GM21619 (cell line): ENCODE measurements around the gene MAPK11.

Experiments
- ATAC-seq: cut with Tn5 transposase; IDR thresholded peaks from one replicate; pipeline ENCODE4 v1.9.1; 2021; ENCODE audit not compliant: unreplicated experiment

Gene MAPK11

DNA sequence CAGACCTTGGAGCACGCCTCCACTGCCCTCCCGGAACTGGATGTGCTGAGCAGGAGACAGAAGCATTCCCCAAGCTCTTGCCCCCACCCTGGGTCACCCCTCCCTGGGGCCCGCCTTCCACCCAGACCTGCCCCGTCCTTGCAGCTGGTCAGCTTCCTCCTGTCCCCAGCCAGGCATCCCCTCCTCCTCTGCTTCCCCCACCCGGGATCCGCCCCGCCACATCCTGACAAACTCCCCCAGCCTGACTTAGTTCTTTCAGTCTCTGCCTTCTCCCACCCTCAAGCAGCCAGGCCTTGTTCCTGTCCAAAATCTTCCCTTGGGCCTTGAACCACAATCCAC lies 38.4 kb upstream of the MAPK11 start:
- ATAC-seq: no peak

DNA sequence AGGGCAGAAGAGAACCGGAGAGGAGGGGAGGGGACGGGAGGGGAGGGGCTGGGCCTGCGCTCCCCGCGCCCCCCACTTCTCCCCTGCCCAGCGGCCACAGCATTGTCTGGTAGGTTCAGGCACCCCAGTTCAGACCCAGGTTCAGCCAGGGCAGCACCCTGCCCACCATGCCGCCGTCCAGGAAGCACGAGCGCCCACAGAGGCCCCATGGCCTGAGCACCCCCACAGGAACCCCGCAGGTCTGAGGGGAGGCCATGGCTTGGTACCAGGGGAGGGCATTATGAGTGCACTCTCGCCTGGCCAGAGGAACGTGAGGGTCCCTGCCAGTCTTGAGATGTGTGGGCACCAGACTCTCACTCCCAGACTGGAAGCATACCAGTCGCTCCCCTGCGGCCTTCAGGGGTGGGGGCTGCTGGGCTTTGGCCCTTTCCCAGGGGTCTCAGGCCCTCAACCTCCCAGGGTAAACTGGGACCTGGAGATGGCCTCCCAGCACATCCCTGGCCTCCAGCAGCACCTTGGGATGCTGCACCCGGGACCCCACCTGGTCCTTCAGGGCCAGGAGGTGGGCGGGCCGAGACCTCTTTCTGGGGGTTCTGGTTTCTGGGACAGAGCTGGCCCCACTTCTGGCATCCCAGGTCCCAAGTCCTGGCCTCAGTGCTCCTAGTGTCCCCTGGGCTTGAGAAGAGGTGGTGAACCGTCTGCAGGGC lies 37.9 kb upstream of the MAPK11 start:
- ATAC-seq: no peak

DNA sequence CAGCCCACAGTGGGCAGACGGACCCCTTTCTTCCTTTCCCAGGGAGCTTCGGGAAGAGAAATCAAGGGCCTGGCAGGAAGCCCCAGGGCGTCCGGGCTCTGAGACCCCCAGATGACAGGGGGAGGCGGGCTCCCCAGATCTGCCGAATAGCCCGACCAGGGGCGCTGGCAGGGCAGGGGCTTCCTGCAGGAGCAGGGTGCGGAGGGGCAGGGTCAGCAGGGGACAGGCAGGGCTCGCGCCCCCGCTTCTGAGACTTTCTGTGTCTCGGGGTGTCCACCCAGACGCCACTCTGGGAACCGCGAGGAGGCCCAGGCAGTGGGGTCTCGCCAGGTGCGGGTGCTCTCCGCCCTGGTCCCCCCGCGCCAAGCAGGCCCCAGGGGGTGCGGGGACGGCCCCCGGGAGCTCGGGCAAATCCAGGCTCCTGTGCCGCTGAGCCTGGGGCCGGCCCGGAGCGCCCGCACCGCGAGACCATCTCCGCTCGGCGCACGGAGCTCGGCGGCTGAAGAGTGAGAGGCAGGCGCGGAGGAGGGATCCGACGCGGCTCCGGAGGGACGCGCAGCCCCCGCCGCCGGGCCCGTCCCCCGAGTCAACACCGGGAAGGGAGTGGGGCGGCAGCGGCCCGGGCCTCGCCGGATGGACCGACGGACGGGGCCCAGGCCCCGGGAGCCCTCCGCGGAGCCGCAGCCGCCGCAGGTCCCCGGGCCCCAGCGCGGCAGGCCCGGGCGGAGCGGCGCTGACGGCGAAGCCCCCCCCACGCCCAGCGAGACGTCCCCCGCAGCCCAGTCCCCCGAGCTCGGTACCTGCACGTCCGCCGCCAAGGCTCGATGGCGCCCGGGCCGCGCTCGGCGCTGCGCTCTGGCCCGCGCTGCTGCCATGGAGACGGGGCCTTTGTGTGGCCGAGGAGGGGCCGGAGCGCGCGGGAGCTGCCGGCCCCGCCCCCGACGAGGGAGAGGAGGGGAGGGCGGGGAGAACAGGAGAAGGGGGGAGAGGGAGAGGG lies 36.9 kb upstream of the MAPK11 start, which contains the start of gene PLXNB2:
TSS of gene PLXNB2 (minus strand) at position 894 of the 997 bp plus-strand sequence. CDS start 17,062 bp downstream, outside the sequence.
- ATAC-seq: no peak

DNA sequence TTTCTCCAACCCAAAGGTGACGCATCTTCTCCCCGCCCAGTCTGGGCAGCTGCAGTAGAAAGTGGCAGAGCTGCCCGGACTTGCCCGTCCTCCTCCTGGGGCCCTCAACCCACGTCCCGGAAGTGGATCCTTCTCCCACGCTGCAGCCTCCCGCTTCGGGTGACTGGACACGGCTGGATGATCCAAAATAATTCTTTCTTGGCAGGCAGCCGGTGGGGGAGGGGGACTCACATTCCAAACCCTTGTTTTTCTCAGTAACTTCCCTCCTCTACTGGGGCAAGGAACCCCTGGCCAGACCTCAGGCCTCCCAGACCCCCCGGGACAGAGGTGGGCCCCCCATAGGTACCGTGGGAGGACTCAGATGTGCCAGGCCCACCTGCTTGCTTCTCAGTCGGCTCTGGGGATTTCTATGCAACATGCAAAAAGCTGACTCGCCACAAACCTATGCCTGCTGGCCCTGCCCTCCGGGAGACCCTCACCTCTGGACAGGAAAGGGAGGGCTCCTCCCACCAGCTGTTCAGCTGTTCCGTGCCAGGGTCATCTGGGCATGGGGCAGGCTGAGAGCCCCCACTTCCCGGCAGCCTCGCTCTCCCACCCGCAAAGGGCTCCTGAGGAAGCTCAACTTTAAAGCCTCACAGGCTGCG lies 35.9 kb upstream of the MAPK11 start:
- no peak for ATAC-seq

DNA sequence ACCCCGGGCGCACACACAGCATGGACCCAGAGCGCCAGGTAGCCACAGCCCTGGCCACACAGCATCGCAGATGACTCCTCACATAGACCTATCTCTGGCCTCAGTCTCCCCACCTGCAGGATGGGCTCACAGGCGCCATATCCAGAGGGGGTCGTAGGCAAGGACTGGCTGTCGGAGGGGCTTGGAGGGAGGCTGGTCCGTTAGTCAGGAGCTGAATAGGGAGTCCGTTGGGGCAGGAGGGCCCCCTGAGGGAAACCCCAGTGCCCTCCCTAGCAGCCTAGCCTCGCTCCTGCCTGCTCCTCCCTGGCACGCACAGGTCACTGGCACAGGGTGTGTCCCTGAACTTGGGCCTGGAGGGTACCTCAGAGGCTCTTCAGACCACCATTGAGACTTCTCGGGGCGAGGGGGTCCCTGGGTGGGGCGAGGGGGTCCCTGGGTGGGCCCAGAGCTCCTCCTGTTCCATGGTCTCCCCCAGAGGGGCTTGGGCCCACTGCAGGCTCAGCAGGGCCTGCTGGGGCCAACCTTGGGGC lies 35.3 kb upstream of the MAPK11 start:
- no peak for ATAC-seq

DNA sequence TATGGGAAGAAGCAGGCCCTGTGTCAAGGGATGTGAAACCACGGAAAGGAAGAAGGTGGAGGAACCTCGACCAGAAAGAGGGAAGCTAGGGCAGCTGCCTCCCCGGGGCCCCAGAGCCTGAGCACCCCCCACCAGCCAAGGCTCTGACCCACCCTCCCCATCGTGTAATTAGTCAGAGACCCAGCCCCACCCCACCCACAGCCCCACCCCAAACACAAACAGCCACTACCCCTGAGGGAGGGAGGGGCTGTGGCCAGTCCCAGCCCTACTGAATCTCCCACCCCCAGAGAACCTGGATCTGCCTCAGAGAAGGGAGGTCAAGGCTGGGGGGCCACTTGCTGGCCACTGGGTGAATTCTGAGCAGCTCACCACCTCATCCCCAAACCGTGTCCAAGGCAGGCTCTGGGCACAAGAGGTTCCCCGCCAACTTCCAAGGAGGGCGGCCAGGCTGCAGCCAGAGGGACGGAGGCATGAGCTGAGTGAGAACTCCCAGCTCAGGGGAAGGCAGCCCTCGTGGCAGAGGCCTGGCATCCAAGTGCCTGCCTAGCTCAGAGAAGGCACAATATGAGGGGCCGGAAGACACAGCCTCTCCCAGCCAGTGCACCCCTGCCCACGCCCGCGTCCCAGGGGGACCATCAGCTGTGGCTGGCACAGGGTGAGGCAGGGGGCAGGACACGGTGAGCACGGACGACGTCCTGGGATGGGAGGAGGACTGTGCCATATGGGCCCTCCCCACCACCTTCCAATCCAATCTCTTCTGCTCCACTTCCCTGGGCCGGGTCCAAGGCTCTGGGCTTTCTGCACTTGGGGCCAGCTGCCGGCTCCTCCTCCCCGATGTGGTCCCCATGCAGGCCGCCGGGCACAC lies 34.6 kb upstream of the MAPK11 start:
- no peak for ATAC-seq

DNA sequence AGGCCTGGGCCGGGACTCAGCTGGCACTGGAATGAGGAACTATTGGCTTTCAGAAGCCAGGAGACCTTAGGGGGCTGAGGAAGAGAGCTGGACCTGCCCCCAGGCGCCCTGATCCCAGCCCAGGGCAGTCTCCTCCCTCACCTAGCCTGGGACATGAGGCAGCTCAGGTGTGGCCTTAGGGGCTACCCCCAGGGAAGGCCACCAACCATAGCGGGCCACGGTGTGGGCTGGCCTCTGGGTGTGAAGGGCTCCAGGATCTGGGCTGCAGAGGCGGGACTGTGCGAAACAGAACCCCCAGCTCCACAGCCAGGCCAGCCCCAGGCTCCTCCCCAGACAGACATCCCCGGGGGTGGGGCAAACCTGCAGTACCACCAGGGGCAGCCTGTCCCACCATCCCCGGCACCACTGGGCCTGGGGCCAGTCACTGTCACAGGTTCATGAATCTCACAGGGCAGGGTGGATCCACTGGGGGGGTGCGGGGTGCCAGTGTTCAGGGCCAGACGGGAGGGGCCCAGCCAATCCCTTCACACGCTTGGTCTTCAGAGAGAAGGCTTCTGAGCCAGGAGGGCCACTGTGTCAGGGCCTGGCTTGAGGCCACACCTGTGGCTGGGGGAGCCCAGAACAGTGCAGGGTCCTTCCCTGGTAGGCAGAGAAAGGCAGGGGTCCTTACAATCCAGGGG lies 33.8 kb upstream of the MAPK11 start:
- ATAC-seq: no peak

DNA sequence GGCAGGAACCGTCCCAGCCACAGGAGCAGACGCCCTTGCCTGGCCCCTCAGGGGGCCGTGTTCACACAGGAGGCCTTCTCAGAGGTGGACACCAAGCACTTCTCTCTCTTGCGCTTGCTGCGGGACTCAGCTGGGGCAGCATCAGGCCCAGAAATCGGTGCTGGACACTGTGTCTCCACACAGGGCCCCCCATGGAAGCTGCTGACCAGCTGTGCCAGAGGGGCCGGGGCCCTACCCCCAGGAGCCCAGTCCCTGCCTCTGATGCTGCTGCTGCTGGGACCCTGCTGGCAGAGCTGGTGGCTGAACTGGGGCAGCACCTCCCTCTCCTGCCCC lies 33.3 kb upstream of the MAPK11 start:
- no peak for ATAC-seq

DNA sequence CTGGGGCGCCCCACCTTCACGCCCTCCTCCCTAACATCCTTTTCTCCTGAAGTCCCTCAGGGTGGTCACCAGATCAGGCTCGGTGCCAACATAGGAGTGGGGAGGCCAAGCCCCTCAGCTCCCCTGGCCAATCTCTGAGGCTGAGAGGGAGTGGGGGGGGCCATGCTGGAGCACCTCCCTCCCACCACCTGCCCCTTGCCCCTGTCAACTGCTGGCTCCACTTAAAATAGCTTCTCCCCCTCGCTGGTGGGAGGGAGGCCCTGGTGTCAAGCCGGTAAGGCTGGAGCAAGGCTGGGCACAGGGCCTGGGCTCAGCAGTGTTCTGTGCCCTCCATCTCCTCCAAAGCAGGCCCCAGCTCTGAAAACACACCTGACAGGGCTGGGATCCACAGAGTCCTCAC lies 32.4 kb upstream of the MAPK11 start:
- no peak for ATAC-seq

DNA sequence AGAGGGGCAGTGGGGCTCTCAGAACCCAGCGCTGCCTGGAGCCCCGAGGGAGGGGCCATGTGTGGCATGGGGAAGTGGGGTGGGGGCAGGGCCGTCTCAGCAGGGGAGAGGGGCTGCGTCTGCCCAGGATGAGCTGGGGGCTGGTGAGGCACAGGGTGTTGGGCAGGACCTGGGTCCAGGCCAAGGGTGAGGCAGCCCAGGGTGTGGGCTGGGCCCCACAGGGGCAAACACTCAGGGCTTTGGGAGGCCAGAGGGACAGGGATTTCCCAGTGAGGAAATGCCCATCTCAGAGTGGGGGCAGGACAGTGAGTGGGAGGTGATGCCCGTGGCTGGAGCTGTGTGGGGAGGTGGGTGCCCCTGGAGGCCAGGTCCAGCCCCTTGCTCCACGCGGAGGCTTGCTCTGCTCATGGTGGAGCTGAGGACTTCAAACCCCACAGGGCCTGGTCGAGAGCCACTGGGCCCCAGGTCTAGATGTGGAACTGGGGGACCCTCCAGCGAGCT lies 31.9 kb upstream of the MAPK11 start:
- no peak for ATAC-seq

DNA sequence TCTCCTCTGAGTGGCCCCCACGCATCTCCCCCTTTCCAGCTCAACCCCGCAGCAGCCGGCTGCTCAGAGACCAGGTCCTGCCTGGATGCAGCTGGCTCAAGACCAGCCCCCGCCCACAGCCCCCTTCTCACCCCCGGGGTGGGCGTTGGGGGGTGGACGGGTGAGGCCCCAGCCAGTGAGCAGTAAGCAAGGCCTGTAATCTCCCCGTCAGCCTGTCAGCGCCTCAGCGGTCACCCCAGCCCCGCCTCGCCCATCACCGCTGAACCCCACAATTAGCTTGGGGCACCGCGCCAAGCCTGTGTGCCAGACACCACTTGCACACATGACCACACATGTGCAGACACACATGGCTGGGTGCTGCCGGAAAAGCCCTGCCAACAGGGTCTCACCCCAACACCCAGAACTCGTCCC lies 31.4 kb upstream of the MAPK11 start:
- ATAC-seq: no peak

DNA sequence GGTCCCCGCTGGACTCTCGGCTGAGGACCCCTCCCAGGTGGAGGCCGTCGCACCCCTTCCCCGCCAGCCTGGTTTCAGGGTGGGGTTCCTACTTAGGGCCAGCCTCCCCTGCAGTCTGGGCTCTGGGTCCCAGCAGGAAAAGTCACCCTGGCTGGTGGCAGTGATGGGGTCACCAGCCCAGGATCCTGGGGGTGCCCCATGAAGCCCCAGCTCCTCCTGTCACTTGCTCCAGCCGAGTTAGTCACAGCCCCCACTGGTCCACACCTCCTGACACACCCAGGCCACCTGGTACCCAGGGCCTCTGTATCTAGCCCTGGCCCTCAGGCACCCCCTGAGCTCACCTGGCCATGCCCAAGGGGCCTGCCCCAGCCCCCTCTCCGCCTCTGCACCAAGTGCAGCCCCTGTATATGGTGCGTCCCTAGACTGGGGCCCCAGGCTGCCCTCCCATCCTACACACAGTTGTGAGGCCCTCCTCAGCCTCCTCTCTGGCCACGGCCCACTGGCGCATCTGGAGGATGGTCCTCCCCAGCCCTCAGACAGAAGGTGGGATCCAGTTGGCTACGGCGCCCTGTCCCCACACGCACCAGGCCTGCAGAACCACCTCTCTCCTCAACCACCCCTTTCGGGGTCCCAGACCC lies 30.6 kb upstream of the MAPK11 start:
- no peak for ATAC-seq

DNA sequence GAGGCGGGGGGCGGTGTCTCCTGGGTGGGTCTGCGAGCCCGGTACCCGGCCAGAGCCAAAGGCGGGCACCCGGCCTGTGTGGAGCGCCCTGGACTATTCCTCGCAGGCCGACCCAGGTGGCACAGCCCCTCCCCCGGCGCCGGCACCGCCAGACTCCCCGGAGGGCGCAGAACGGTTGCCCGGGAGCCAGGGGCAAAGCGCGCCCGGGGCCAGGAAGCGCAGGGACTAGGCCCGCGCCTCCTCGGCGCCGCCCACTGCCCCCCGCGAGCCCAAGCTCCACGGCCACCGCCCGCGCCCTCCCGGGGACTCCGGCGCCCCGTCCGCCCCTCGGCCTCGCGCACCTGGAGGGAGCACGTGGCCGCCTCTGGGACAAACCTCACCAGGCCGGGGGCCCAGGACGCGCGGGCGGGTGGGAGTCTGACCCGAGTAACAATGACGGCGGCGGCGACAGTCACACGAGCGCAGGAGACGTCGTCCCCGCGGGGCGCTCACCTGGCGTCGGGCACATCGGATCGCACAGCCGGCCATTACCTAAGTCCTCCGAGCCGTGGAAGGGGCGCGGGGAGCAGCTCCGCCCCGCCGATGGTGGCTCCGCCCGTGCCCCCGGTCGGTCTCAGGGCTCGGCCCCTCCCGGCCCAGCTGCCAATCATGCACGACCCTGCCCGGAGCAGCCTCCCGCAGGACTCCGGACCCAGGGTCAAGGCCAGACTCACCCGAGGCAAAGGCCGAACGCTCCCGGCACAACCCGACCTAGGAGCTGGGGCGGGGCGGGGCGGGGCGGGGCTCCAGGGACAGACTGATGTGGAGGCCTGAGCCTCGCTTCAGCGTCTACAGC lies 29.8 kb upstream of the MAPK11 start:
- no peak for ATAC-seq

DNA sequence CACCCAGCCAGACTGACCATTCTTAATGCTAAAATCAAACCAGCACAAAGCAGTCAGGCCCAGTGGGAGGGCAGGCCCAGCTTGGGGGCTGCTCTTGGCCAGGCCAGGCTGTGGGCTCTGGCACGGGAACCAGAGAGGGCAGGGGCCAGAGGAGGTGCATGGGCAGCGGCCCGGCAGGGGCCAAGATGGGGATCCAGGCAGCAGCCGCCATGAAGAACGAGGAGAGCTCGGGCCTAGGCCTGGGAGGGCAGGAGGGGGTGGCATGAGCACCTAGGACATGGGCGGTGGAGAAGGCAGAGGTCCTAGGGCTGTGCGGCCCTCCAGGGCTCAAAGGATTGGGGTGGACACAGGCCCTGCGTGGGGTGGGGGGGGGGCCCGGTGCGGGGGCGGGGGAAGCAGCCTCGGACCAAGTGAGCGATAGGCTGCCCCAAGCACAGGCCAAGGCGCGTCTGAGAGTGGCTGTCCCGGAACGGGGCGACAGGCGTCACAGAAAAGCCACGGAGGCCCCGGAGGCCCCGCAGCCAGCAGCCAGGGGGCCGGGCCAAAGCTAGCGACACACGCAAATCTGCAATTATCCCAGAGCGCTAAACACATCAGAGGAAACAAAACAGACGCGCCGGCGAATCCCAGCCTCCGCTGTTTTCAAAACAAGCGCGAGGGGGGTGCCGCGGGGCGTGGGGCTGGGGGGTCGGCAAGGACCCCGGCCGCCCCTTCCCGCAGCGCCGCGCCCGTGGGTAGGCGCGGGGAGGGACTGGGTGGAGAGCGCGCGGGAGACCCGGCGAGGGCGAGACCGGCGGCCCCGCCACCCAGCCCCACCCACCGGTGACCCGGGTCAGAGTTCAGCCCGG lies 29.0 kb upstream of the MAPK11 start:
- ATAC-seq: no peak

DNA sequence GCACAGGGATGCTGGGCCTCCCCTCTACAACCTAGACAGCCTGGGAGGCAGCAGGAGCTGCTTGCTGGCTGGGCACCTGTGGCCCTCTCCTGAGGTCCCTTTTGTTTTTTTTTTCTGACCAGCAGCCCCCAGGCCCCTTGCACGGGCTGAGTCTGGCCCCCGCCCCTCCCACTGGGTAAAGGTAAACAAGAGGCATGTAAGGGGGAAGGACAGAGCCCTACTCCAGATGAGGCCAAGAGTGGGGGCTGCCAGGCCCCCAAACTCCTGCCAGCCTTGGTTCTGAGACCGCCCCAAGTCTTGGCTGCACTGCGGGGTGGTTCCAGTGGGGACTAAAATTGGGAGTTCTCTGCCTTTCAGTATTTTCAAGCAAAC lies 28.1 kb upstream of the MAPK11 start:
- no peak for ATAC-seq

DNA sequence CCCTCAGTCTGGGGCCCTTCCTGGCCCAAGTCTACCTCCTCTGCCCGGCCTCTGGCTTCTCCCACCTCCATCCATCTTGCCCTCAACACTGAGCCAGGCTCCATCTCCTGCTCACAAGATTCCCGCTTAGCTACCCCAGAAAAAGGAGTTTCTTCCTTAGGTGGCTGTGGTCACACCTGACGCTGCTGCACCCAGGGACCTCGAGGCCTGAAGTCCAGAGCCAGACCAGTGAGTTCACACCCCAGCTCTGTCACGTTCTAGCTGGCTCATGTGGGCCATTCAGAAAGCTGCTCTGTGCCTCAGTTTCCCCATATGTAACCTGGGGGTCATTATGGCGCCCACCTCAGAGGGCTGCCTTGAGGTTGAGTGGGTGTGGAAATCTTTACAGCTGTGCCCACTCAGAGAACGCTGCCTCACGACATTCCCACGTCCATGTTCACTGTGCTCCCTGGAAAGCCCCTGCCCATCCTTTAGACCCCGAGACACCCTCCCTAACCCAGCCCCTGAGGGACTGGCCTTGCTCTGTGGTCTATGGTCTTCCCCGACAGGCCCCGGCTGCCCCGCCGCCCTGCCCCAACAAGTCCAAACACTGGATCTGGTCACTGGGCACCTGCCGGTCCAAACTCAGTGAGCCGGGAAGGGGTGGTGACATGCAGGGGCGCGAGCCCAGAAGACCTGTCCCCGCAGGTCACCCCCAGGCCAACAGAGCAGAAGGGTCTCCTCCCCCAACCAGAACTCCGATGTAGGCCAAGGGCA lies 27.5 kb upstream of the MAPK11 start:
- ATAC-seq: no peak
